GM19238 (cell line): Measurements from ENCODE around the gene KAZN.

Experiments
- DNase-seq: peaks from one replicate; pipeline ENCODE4 v3.0.0; 2011; ENCODE audit warnings: low spot score; ENCODE audit not compliant: insufficient read length

KAZN gene

DNA sequence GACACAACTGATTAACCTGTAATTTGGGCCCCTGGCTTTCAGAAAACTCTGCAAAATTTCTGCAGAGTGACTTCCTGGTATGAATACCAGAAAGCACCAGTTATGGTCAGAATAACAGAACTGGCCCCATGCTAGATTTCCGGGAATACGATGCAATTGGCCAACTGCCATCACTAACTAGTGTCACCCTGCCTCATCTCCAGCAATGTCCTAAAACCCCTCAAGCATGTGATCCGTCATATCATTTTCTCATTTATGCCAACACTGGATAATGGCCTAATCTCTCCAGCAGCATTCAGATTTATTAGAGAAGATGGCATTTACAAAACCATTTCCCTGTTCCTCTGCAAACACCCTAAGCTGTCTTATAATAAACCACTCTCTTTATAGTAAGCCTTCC lies 15.4 kb downstream of the KAZN start:
- no peak for DNase-seq

DNA sequence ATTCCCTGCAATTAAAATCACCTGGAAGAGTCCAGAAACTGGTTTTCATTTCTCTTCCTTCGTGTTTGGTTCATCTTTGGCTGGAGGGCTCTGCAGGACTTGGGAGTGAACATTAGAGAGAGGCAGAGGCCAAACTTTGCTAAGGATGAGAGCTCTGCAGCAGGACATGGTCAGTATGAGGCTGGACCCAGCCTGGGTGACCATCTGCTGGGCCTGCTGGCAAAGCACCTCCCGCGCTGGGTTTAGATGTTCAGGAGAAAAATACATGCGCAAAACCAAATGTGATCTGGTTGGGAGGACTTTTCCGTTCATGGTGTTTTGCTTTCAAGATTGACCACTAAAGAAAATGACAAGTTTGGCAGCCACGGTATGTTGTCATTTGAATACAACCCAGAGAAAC lies 15.9 kb downstream of the KAZN start:
- no peak for DNase-seq

DNA sequence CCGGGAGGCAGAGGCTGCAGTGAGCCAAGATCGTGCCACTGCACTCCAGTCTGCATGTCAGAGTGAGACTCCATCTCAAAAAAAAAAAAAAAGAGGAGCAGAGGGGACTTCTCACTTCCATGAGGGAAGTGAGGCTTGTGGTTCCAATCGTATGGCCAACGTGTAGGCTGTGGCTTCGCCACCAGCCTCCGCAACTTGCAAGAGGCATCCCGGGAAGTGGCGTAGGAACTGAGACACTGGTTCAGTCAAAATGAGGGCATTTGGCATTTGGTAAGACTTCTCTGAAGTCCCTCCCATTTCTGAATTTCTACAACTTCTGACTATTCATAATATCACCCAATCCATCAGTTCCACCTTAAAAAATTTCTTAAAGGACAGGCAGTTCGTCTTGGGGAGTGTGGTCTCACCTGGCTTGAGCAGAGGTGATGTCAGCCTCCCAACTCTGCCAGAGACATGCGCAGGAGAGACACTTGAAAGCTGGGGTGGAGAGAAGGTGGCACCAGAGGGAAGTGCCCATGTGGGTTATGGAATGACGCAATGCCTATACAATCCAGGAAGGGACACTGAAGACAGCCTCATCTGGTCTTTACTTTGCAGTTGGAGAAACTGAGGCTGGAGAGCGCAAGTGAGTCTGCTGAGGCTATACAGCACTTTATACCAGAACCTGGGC lies 17.2 kb downstream of the KAZN start:
- no peak for DNase-seq

- DNase-seq: no peak
Measured at GRCh38 chr1:14616632-14617396, 18.3 kb downstream of the KAZN start.

- no peak for DNase-seq
Measured at GRCh38 chr1:14617791-14618190, 19.3 kb downstream of the KAZN start.

DNA sequence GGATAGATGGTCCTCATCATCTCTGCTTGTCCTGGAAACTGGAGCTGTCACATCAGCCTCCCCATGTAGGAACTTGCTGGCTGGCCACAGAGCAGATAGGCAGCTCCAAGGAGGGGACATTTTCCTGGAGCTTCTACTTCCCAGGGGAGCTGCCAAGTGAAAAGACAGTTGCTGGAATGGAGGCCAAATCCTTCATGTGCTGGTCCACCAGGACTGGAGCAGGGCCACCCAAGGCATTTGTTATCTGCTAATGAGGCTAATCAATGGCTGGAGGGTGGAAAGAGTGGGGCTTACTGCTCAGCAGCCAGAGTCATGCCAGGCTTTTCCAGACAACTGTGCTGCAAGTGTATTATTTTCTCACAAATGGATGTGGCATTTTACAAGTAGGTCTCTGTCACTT lies 22.5 kb downstream of the KAZN start:
- no peak for DNase-seq

DNA sequence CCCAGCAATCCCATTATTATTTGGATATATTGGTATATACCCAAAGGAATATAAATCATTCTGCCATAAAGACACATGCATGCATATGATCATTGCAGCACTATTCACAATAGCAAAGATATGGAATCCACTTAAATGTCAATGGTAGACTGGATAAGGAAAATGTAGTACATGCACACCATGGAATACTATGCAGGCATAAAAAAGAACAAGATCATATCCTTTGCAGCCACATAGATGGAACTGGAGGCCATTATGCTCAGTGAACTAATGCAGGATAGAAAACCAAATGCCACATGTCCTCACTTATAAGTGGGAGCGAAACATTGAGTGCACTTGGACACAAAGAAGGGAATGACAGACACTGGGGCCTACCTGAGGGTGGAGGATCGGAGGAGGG lies 24.6 kb downstream of the KAZN start:
- DNase-seq: no peak

- no peak for DNase-seq
Measured at GRCh38 chr1:14624941-14625340, 26.5 kb downstream of the KAZN start.

DNA sequence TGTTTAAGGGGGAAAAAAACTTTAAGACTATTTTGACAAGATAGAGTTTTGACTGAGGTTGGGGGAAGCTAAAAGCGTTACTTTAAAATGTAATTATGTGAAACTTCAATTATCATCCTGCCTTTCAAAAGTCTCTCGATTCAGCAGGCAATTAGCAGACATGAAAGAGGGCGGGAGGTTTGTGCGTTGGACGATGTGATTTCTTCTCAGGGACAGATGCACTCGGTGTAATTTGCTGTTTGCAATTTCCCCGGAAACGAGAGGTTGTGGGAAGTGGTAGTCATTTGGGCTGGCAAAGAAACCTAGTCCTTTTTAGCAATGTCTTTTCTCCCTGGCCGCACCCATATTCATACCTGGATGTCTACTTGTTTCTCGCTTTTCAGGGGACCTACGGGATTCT lies 27.1 kb downstream of the KAZN start:
- no peak for DNase-seq

DNA sequence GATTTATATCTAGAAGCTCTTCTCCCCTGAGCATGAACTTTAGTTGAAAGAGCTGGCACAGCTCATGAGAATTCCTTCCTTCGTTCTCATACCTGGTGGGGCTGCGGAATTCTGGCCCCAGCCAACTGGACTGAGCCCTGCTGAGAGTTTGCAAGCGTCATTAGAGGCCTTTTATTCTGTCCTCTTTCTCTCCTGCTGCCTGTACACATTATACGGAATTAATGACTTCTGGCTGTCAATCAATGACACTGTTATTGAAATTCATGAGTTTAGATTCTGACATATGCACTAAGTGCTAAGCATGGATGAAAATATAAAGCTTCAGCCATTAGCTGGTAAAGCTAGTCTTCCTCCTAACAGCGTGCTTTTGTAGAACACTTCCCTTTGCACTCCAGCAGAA lies 27.5 kb downstream of the KAZN start:
- DNase-seq: no peak

DNA sequence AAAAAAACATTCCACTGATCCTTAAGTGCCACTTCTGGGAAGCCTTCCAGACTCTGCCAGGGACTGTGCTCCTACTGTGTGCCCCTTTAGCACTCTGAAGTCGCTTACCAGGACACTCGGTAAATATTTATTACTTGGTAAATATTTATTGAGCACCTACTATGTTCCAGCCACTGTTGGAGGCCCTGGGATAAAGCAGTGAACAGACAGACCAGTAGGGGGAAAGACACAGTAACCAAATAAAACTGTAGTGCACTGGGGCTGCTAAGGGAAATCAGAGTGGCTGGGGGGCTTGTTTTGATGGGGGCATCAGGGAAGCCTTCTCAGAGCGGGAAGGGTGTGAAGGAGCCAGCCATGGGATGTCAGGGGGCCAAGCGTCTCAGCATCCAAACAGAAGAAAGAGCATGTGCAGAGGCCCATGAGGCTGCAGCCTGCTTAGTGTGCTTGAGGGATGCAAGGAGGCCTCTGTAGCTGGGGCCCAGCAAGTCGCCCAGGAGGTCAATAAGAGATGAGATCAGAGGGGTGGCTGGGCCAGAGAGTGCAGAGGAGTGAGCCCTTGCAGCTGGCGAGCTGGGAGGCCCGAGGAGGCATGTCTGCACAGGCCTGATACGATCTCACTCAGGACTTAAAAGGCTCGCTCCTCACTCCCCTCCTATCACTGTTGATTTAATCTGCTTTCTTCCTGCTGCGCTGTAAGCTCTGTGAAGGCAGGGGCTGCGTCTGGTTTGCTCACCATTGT lies 28.6 kb downstream of the KAZN start:
- DNase-seq: no peak

- DNase-seq: no peak
Measured at GRCh38 chr1:14627608-14628489, 29.4 kb downstream of the KAZN start.

DNA sequence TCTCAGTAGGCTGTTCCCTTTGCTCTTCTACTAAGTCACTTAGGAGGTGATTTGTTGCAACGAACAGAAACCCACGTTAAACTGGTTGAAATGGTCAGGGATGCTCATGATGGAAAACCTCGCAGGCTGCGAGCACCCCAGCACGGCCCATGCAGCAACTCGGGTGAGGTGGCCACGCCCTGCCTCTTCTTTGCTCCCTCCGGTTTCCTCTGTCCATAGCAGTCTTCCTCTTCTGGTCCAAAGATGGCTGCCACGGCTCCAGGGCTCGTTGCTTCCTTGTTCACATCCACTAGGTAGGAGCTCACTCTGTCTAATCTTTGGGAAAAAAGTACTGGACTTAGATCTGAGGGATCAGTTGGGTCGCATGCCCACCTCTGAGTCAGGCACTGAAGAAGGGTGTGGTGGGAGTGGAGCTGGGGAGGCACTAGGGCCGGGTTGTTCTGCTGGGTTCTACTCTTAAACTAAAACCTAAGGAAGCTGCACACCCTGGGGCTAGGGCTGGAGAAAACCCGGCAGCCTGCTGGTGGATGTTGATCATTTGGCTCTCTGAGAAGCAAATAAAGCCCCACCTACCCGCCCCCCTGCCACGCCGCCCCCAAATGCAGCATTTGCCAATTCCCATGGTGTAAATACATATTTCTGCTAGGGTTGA lies 31.0 kb downstream of the KAZN start:
- no peak for DNase-seq

- no peak for DNase-seq
Measured at GRCh38 chr1:14630986-14631385, 32.5 kb downstream of the KAZN start.

- no peak for DNase-seq
Measured at GRCh38 chr1:14631421-14631820, 32.9 kb downstream of the KAZN start.

- no peak for DNase-seq
Measured at GRCh38 chr1:14634486-14634885, 36.0 kb downstream of the KAZN start.

- DNase-seq: no peak
Measured at GRCh38 chr1:14635421-14635820, 36.9 kb downstream of the KAZN start.

DNA sequence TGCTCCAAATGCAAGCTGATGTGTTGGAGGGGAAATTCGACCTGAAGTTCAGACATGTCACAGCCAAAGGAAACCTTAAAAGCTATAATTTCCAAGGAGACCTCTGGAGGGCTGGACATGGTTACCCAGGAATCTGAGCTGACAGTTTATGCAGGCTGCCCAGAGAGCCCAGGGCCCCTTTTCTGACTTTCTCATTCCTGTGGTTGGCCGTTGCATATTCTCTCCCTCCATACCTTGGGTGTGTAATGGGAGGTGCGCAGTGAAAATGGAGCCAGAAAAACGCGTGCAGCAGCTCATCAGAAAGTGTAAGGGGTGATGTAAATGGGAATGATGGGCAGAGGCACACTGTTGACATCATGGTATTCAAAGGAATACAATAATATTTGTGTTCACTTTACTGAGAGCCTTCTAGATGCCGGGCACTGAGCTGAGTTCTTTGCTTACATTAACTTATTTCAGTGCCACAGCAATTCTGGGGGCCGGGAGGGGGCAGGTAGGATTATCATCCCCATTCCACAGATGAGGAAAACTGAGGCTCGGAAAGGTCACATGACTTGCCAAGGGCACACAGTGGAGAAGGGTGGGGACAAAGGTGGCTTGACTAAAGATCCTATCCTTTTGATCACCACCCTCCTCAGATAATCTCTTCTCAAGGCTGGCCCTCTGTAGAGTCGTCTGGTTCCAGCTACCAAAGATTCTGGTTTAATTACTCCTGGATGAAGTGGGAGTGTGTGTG lies 38.6 kb downstream of the KAZN start:
- no peak for DNase-seq

DNA sequence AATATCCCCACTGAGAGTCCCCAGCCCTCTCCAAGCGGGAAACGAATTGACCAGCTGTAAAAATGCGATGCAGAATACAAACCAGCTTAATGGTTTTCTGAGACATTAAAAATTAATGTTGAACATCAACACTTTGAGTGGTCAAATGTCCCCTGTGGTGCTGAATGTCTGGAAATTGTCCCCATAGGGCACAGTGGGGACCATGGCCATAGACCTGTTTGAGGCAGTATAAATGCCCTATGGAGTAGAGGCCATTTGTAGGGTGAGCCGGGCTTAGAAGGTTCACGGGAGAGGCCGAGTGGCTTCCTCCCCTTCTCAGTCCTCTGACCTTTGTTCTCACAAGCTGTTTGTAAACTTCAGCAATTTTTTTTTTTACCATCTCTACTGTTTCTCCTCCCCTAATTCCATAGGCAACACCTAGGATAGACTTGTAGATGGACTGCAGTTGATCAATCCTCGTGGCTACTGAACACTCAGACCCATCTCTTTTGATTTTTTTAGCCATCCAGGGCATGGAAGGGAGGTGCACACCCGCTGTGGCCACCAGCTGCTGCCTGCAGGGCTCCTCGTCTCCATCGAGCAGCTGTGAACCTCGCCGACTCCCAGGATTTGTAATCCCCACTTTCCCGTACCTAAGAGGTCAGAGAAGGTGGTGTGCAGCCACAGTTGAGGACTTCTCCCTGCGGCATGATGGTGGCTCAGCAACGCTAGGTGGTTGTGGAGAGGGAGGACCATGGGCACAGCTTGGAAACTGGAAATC lies 41.0 kb downstream of the KAZN start:
- no peak for DNase-seq

DNA sequence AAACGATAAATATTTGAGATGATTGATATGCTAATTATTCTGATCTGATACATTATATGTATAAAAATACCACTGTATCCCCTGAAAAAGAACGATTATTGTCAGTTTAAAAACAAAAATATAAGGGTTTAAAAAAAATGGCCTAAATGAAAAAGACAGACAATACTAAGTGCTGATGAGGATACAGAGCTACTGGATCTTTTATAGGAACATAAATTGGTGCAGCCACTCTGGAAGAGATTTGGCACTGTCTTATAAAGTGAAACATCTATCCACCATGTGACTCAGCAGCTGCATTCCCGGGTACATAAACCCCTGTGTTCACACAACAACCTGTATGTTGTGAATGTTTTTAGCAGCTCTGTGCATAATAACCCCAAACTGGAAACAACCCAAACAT lies 44.2 kb downstream of the KAZN start:
- no peak for DNase-seq
